Activated T-cell treated with anti-CD3 and anti-CD28 coated beads, Interleukin-2, amount 50 U/mL, for 72 hours (primary cell): ENCODE measurements around the gene MZB1. TPM values are rescaled to one million over a fixed set of nuclear protein-coding genes. Genes with fewer than 3 reads are reported as not detected.

Experiments used
- ATAC-seq, 2 donors: fragments of 150-1000 bp; cut with Tn5 transposase; replicated peaks in 1 of 2; 2 replicates each; pipeline ENCODE4 v1.10.0; 2021; ENCODE audit warnings: moderate library complexity in 2 of 2, mild to moderate bottlenecking in 1 of 2
- DNase-seq, 2 donors: peaks; one replicate each; pipeline ENCODE4 v3.0.0; 2021 to 2022; ENCODE audit warnings: mixed read lengths in 1 of 2
- H3K27ac Mint-ChIP-seq: one replicate; pipeline ENCODE4 v1.8.0; 2022; ENCODE audit warnings: mild to moderate bottlenecking, moderate library complexity, mixed read lengths
- H3K27me3 Mint-ChIP-seq: one replicate; pipeline ENCODE4 v1.8.0; 2022; ENCODE audit warnings: low read depth, mixed read lengths
- H3K36me3 Mint-ChIP-seq, 2 donors: one replicate each; pipeline ENCODE4 v1.8.0; 2022; ENCODE audit warnings: mixed read lengths in 2 of 2, mild to moderate bottlenecking in 1 of 2; ENCODE audit not compliant: insufficient read depth in 2 of 2
- H3K4me1 Mint-ChIP-seq: one replicate; pipeline ENCODE4 v1.8.0; 2022; ENCODE audit warnings: low read depth, mixed read lengths
- H3K4me3 Mint-ChIP-seq, 2 donors: one replicate each; pipeline ENCODE4 v1.8.0; 2022; ENCODE audit warnings: mild to moderate bottlenecking in 2 of 2, mixed read lengths in 2 of 2, moderate library complexity in 2 of 2
- H3K9me3 Mint-ChIP-seq, 2 donors: one replicate each; pipeline ENCODE4 v1.8.0; 2022; ENCODE audit warnings: mixed read lengths in 2 of 2
- total RNA-seq, 2 donors: library from RNA; stranded (reverse); gene quantifications; one replicate each; pipeline ENCODE4 v1.2.3, GENCODE V29; 2022

The MZB1 gene
- total RNA-seq, 2 donors from 2014 or later: 19.7 to 27.3 TPM

GRCh38 chr5:139383993-139384590 lies 5.6 kb downstream of the MZB1 start:
- Mint-ChIP-seq H3K27ac (peak overlapping the region; percentile 95), H3K9me3 (no peaks in the 10 kb centered on the region), H3K36me3 (no peaks in the 10 kb centered on the region), H3K4me3 (peak overlapping the region in 1 of 2 donors; percentile 82), H3K27me3 (no peaks in the 10 kb centered on the region), H3K4me1 (peaks cover 44% of the 10 kb centered on the region)
- no peak for ATAC-seq
- no peak for DNase-seq

GRCh38 chr5:139383275-139383992 lies 6.3 kb downstream of the MZB1 start, which contains the start of gene SLC23A1:
TSS of gene SLC23A1 (minus strand) at chr5:139383297. CDS start at chr5:139383253, 44 bp downstream.
- peaks cover 39% of the 10 kb centered on the region for H3K4me1 Mint-ChIP-seq
- H3K36me3 Mint-ChIP-seq: no peaks in the 10 kb centered on the region
- H3K9me3 Mint-ChIP-seq: no peaks in the 10 kb centered on the region
- no peaks in the 10 kb centered on the region for H3K27me3 Mint-ChIP-seq
- DNase-seq (no peak), ATAC-seq (no peak)
- peak within 1 kb of the TSS in 1 of 2 donors; percentile 29 for H3K4me3 Mint-ChIP-seq
- H3K27ac Mint-ChIP-seq: no peak within 1 kb of the TSS

GRCh38 chr5:139382807-139383206 lies 6.9 kb downstream of the MZB1 start:
- no peak overlapping the region for H3K27ac Mint-ChIP-seq
- H3K27me3 Mint-ChIP-seq: no peaks in the 10 kb centered on the region
- no peaks in the 10 kb centered on the region for H3K9me3 Mint-ChIP-seq
- ATAC-seq (no peak), DNase-seq (no peak)
- peaks cover 33% of the 10 kb centered on the region for H3K4me1 Mint-ChIP-seq
- H3K4me3 Mint-ChIP-seq: no peak overlapping the region
- no peaks in the 10 kb centered on the region for H3K36me3 Mint-ChIP-seq

GRCh38 chr5:139381837-139382761 lies 7.6 kb downstream of the MZB1 start:
- H3K9me3 Mint-ChIP-seq: no peaks in the 10 kb centered on the region
- DNase-seq (no peak), ATAC-seq (no peak)
- peaks cover 30% of the 10 kb centered on the region for H3K4me1 Mint-ChIP-seq
- H3K36me3 Mint-ChIP-seq: no peaks in the 10 kb centered on the region
- no peaks in the 10 kb centered on the region for H3K27me3 Mint-ChIP-seq
- no peak overlapping the region for H3K27ac Mint-ChIP-seq
- no peak overlapping the region for H3K4me3 Mint-ChIP-seq

- Mint-ChIP-seq H3K4me1 (peaks cover 7% of the 10 kb centered on the region), H3K4me3 (no peak overlapping the region), H3K36me3 (peaks cover 0 to 3% of the 10 kb centered on the region in 2 donors), H3K27me3 (no peaks in the 10 kb centered on the region), H3K27ac (no peak overlapping the region), H3K9me3 (no peaks in the 10 kb centered on the region)
- ATAC-seq: no peak
- DNase-seq: no peak
These were observed 9.9 kb downstream of the MZB1 start for GRCh38 chr5:139379626-139380449.

- peaks cover 0 to 3% of the 10 kb centered on the region in 2 donors for H3K36me3 Mint-ChIP-seq
- DNase-seq (no peak), ATAC-seq (no peak)
- no peak overlapping the region for H3K27ac Mint-ChIP-seq
- H3K9me3 Mint-ChIP-seq: no peaks in the 10 kb centered on the region
- H3K4me1 Mint-ChIP-seq: no peaks in the 10 kb centered on the region
- H3K4me3 Mint-ChIP-seq: no peak overlapping the region
- H3K27me3 Mint-ChIP-seq: no peaks in the 10 kb centered on the region
These were observed 10.8 kb downstream of the MZB1 start for GRCh38 chr5:139378941-139379361.

- no peak overlapping the region for H3K4me3 Mint-ChIP-seq
- H3K36me3 Mint-ChIP-seq: peaks cover 0 to 3% of the 10 kb centered on the region in 2 donors
- H3K4me1 Mint-ChIP-seq: no peaks in the 10 kb centered on the region
- no peaks in the 10 kb centered on the region for H3K27me3 Mint-ChIP-seq
- ATAC-seq: no peak
- DNase-seq: no peak
- H3K9me3 Mint-ChIP-seq: no peaks in the 10 kb centered on the region
- no peak overlapping the region for H3K27ac Mint-ChIP-seq
These were observed 11.4 kb downstream of the MZB1 start for GRCh38 chr5:139378101-139378825.

- Mint-ChIP-seq H3K36me3 (peaks cover 0 to 3% of the 10 kb centered on the region in 2 donors), H3K9me3 (no peaks in the 10 kb centered on the region), H3K4me3 (no peak overlapping the region), H3K27me3 (no peaks in the 10 kb centered on the region), H3K27ac (no peak overlapping the region), H3K4me1 (peaks cover 2% of the 10 kb centered on the region)
- peak in 1 of 2 donors; percentile 32 for ATAC-seq
- no peak for DNase-seq
These were observed 12.5 kb downstream of the MZB1 start for GRCh38 chr5:139377226-139377625.

GRCh38 chr5:139376364-139376763 lies 13.3 kb downstream of the MZB1 start:
- H3K27ac Mint-ChIP-seq: no peak overlapping the region
- no peaks in the 10 kb centered on the region for H3K9me3 Mint-ChIP-seq
- peaks cover 11% of the 10 kb centered on the region for H3K4me1 Mint-ChIP-seq
- no peak for DNase-seq
- H3K36me3 Mint-ChIP-seq: peaks cover 0 to 3% of the 10 kb centered on the region in 2 donors
- ATAC-seq: no peak
- no peak overlapping the region for H3K4me3 Mint-ChIP-seq
- H3K27me3 Mint-ChIP-seq: no peaks in the 10 kb centered on the region

GRCh38 chr5:139374909-139375308 lies 14.8 kb downstream of the MZB1 start:
- no peaks in the 10 kb centered on the region for H3K9me3 Mint-ChIP-seq
- no peak overlapping the region for H3K4me3 Mint-ChIP-seq
- ATAC-seq (no peak), DNase-seq (no peak)
- H3K27ac Mint-ChIP-seq: no peak overlapping the region
- H3K4me1 Mint-ChIP-seq: peaks cover 16% of the 10 kb centered on the region
- no peaks in the 10 kb centered on the region for H3K27me3 Mint-ChIP-seq
- peaks cover 0 to 3% of the 10 kb centered on the region in 2 donors for H3K36me3 Mint-ChIP-seq

GRCh38 chr5:139371482-139372435 lies 18.0 kb downstream of the MZB1 start:
- H3K27ac Mint-ChIP-seq: peak overlapping the region; percentile 66
- no peaks in the 10 kb centered on the region for H3K27me3 Mint-ChIP-seq
- DNase-seq (no peak), ATAC-seq (peak; percentile 54 to 74)
- no peaks in the 10 kb centered on the region for H3K9me3 Mint-ChIP-seq
- peak overlapping the region in 1 of 2 donors; percentile 48 for H3K4me3 Mint-ChIP-seq
- H3K36me3 Mint-ChIP-seq: peaks cover 3% of the 10 kb centered on the region in 2 donors
- peaks cover 16% of the 10 kb centered on the region for H3K4me1 Mint-ChIP-seq
